Measurements from ENCODE around the gene RWDD3.

DNA sequence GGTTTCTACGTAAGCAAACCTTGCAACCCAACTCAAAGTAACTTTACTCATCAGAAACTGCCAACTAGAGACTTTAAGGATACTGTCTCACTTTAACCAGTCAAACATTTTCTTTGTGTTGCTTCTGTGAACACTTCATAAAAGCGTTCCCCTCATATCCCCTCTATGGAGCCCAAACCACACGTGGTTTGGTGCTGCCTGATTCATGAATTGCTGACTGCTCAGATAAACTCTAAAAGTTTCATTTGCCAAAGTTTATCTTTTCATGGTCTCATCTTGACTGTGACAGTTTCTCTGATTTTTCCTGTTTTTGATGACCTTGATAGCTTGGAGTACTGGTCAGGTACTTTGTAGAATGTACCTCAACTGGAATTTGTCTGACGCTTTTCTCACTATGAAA, 14.6 kb upstream of the RWDD3 start:
- TF ChIP-seq, protein P1, sequence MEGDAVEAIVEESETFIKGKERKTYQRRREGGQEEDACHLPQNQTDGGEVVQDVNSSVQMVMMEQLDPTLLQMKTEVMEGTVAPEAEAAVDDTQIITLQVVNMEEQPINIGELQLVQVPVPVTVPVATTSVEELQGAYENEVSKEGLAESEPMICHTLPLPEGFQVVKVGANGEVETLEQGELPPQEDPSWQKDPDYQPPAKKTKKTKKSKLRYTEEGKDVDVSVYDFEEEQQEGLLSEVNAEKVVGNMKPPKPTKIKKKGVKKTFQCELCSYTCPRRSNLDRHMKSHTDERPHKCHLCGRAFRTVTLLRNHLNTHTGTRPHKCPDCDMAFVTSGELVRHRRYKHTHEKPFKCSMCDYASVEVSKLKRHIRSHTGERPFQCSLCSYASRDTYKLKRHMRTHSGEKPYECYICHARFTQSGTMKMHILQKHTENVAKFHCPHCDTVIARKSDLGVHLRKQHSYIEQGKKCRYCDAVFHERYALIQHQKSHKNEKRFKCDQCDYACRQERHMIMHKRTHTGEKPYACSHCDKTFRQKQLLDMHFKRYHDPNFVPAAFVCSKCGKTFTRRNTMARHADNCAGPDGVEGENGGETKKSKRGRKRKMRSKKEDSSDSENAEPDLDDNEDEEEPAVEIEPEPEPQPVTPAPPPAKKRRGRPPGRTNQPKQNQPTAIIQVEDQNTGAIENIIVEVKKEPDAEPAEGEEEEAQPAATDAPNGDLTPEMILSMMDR (IDR thresholded peaks at IDR 0.05): no peak
- no peak for TF ChIP-seq EZH2 (IDR thresholded peaks at IDR 0.05; ENCODE audit: borderline replicate concordance, insufficient read depth, low read depth, low read length, poor library complexity, severe bottlenecking)

Measured in B cell (primary cell).